ENCODE data around the gene ACYP2.
"Not testable (repeated sequence)": the region's sequence is repeated elsewhere in the genome, so short reads cannot be mapped to it uniquely, and the experiment has no call there.

The ACYP2 gene

DNA sequence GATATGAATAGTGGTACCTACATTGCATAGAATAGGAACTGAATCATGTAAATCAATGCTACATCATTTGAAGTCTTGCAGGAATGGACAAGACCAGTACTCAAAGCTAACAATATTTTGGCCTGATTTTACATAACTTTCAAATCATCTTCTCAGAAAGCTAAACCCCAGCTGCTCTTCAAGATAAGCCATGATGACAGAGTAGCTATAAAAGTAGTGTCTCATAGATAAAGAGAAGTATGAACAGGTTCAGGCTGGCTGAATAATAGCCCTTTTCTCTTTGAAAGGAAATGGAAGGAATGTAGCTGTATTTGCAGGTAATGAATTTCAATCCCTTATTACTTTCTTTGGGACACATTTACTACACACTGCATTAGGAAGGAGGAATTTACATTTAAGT lies 112.4 kb downstream of the ACYP2 start:
- DNase-seq = no peak

- DNase-seq = no peak
Measured at GRCh38 chr2:54228945-54229344, 113.5 kb downstream of the ACYP2 start.

DNA sequence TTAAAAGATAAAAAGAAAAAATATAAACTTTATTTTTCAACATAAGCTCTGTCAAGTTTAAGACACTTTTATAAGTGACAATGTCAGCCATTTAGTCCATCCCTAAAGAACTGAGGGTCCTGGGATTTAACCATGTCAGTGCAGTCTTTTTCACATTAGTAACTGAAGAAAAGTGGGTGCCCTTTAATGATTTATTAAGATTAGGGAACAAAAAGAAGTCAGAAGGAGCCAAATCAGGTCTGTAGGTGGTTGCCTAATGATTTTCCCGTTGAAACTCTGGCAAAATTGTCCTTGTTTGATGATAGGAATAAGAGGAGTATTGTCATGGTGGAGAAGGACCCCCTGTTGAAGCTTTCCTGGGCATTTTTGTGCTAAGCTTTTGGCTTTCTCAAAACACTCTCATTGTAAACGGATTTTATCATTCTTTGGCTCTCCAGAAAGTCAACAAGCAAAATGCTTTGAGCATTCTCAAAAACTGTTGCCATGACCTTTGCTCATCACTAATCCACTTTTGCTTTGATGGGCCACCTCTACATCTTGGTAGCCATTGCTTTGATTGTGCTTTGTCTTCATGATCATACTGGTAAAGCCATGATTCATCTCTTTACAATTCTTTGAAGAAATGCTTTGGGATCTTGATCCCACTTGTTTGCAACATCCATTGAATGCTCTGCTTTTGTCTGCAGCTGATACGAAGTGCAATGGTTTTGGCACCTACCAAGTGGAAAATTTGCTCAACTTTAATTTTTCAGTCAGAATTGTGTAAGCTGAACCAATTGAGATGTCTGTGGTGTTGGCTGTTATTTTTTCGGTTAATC lies 118.6 kb downstream of the ACYP2 start:
- DNase-seq = no peak

GRCh38 chr2:54237428-54237827 lies 122.0 kb downstream of the ACYP2 start:
- no peak for DNase-seq

- DNase-seq = no peak
Measured at GRCh38 chr2:54239427-54239826, 124.0 kb downstream of the ACYP2 start.

DNA sequence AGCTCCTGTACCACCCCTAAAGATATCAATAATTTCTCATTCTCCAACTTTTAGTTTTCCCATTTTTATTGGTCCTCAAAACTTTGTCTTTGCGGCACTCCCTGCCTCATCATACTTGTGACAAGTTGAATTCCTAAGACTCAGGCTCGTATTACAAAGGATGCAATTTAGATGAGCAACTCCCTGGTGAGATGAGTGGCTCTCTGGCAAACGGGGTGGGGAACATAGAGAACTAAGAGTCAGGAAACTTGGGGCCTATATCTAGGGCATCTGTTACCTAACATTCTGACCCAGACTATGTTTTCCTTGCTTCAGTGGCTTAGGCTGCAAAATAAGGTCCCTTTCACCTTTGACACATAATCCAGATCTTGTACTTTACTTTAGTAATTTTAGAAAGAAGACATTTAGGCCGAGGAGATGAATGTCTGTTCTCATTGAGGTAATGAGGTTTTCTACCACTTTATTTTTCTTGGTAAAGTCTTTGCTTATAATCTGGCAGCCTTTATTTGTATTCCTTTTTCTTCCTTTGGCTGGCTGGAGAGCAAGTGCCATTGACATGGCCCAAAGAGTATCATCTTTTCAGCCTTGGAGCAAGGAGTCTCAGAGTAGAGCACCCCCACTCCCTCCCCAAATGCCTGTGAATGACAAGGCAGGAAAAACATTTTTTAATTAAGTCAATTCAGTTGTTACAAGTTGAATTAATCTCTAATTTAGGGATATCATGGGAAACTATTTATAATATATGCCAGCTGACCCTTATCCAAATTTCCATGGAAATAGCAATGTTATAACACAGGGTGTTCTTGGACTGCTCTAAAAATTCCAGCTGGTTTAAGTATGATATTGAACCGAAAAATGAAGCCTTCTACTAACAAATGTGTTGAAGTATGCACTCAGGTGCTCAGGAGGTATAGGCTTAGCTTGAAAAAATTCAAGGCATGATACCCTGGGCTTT lies 125.4 kb downstream of the ACYP2 start:
- no peak for DNase-seq

DNA sequence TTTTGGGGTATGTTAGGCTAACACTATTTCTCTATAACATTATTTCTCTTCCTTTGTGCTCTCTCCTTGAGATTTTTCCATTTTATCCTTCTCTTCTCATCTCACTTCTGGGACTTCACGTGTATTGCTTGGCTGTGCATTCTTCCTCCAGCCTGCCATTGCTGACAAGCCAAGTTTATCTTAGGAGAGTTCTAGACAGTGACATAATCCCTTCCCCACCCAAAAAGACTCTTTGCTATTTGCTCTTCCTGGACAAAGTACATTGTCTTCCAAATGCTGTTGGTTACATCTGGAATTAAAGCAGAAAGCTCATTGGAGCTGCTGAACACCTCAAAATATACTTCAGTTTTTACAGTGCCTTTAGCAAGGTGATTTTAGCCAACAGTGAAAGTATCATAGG lies 131.7 kb downstream of the ACYP2 start:
- no peak for DNase-seq

GRCh38 chr2:54249629-54250028 lies 134.2 kb downstream of the ACYP2 start:
- no peak for DNase-seq

GRCh38 chr2:54254180-54254579 lies 138.8 kb downstream of the ACYP2 start:
- no peak for DNase-seq

- no peak for DNase-seq
Measured at GRCh38 chr2:54255230-54256090, 140.0 kb downstream of the ACYP2 start.

DNA sequence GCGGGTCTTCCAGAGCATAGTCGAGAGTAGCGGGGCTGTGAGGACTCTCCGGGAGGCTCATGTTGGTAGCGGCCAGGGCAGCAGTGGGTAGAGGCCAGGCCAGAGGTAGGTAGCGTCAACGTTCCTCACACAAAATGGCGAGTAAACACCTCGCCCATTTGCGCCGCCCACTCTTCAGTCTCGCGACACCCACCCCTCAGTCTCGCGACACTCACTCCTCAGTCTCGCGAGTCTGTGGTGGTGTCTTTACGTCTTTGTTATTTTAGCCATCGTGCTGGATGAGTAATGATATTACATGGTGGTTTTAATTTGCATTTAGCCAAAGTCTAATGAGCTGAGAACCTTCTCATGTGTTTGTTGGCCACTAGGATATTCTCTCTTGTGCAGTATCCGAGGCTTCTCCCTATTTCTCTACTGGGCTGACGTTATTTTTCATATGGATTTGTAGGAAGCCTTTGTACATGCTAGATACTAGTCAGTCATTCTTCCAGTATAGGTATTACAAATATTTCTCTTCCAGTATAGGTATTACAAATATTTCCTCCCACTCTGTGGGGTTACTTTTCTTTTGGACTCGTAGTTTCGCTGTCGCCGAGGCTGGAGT lies 140.8 kb downstream of the ACYP2 start, which contains the start of gene TSPYL6:
Gene TSPYL6, minus strand, starts transcription at position 139 of the 604 bp plus-strand sequence. Its CDS starts 78 bp downstream, at position 61.
- no peak for DNase-seq

GRCh38 chr2:54258166-54258565 lies 142.8 kb downstream of the ACYP2 start:
- no peak for DNase-seq

- DNase-seq = no peak
Measured at GRCh38 chr2:54259413-54260240, 144.2 kb downstream of the ACYP2 start.

- no peak for DNase-seq
Measured at GRCh38 chr2:54260241-54260595, 144.8 kb downstream of the ACYP2 start.

GRCh38 chr2:54261537-54261936 lies 146.1 kb downstream of the ACYP2 start:
- DNase-seq = no peak

DNA sequence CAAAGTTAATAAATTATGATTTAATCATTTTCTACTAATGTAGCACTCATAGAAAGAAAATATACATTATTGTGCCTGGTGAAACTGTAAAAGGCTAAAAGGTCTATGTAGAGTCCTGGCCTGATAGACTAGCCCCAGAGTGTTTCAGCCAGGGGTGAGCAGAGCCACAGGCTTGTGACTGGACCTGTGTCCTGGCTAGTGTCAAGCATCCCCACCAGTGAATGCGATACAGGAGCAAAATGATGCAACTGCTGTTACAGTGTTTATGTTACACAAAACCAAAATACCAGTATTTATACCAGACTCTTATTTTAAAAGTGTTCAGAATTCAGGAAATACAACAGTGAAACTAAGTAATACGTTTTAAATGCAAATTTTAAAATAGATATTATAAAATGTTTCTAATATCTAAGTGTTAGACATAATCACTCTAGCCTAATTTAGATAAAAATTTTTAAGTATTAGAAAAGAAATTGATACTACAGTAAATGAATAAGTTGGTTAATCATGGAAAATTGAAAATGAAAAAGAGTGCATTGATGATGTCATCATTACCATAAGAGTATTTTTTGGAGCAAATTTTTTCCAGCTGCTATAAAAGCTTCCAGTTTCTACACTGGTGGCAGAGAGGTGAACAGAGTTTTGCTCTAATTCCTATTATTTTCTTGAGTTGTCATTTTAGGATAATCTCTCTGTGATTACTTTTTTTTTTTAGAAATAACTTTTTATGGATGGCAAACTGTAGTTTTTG lies 146.8 kb downstream of the ACYP2 start:
- DNase-seq = no peak

DNA sequence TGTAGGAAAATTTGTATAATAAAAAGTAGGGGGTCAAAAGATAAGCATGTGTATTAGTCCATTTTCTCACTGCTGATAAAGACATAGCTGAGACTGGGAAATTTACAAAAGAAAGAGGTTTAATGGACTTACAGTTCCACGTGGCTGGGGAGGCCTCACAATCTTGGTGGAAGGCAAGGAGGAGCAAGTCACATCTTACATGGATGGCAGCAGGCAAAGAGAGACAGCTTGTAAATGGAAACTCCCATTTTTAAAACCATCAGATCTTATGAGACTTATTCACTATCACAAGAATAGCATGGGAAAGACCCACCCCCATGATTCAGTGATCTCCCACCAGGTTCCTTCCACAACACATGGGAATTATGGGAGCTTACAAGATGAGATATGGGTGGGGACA lies 149.7 kb downstream of the ACYP2 start:
- DNase-seq = not testable (repeated sequence)

- DNase-seq = no peak
Measured at GRCh38 chr2:54267577-54267976, 152.2 kb downstream of the ACYP2 start.

DNA sequence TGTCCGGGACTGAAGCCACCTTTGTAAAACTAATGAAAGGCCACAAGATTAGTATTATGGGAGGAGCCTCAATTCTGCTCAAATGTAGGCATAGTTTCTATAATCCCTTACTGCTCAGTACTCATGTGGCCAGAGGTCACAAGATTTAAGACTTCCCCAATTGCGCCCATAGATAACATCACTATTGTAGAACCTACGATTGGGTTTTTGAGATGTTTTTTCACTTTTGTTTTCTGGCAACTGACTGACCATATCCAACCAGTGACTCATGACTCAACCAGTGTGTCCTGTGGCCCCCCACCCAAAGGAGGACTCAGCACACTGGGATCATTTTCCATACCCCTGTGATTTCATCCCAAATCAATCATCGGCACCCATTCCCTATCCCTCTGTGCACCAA lies 155.8 kb downstream of the ACYP2 start:
- DNase-seq = no peak

DNA sequence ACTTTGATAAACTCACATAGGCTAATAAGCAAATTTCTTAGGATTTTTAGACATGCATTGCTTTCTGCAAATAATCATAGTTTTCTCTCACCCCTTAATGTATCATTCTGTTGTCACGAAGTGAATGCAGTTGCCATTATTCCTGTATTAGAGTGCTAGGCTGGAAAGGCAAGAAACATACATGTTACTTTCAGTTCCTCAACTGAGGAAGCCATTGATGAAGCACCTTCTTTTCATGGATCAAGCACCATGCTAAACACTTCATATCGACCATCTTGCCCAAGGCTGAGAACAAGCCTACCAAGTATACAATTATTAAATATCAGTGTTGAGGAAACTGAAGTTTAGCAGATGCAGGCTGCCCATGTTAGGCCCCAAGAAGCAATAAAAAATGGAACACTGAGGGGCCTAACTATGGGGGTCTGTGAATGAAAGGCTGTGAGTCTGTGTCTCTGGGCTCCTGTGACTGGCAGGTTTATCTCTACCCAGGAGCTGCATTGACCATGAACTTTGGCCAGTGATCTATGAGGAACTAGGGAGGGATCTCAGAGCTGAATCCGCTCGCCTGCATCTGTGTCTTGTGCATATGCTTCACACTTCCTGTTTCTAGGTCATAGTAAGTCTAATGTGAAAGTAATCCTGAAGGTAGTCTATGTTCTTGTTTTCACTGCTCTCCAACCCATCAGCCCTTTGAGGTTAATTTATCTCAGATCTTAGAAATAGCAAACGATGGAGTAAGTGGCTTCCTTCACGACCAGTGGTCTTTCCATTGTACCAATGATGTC lies 156.6 kb downstream of the ACYP2 start:
- DNase-seq = no peak
